HG03025 (cell line): ENCODE data around the gene VSTM1.
"Not testable (repeated sequence)": the region's sequence is repeated elsewhere in the genome, so short reads cannot be mapped to it uniquely, and the experiment has no call there.

Experiments used
- ATAC-seq: cut with Tn5 transposase; IDR thresholded peaks from one replicate; pipeline ENCODE4 v1.9.1; 2021; ENCODE audit warnings: mild to moderate bottlenecking, moderate library complexity; ENCODE audit not compliant: unreplicated experiment, low FRiP score

VSTM1 gene, protein sequence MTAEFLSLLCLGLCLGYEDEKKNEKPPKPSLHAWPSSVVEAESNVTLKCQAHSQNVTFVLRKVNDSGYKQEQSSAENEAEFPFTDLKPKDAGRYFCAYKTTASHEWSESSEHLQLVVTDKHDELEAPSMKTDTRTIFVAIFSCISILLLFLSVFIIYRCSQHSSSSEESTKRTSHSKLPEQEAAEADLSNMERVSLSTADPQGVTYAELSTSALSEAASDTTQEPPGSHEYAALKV

DNA sequence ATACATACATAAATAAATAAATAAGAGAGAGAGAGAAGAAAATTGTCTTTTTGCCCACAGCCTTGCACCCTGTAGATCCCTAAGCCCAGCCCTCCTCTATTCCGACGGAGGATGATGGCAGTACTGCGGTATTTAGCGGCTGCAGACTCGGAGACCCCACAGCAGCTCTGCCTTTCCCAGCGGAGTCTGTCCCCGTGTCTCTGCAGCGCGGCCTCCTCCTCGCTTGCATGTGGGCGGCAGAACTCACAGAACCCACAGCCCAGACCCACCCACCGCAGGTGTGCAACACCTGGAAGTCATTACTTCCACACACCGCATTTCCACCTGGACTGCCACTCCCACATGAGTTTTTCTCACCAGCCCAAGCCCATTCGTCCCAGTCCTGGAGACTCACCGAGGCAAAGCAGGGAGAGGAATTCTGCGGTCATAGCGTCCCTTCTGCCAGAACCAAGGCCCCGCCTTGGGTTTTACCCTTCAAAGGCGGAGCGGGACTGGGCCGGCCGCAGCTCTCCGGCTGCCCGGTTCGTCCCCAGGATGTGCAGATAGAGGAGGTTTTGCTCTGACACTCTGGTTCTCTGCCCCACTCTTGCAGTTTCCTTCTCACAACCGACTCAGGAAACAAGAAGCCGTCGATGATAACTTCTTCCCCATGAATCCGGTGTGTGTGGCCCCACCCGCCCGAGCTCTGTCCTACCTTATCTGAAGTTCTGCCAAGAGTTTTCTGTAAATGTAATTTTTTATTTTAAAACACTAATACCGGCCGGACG, at the start of gene VSTM1:
TSS of gene VSTM1 (minus strand) at position 548 of the 767 bp plus-strand sequence. CDS start at position 428, 120 bp downstream.
- no peak for ATAC-seq

DNA sequence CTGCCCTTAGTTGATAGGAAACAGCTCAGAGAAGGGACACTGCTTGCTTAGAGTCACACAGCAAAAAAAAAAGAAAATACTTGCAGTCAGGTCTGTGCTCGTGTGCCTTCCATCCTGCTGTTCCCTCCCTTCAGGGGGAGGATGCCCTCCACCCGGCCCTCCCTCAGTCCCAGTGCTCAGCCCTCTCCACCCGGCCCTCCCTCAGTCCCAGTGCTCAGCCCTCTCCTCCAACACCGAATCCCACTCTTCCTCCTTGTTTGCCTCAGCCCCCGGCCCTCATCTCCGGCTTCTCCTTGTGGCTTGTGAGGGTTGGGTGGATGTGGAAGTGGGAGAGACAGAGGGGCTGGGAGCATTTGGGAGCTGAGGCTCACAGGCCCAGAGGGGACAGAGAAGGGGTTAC, 46.0 kb upstream of the VSTM1 start:
- ATAC-seq, result no peak

- ATAC-seq, result no peak
Measured at GRCh38 chr19:54108496-54108895, 44.8 kb upstream of the VSTM1 start.

GRCh38 chr19:54107876-54108490, 44.3 kb upstream of the VSTM1 start:
- no peak for ATAC-seq

- no peak for ATAC-seq
Measured at GRCh38 chr19:54106716-54107115, 43.0 kb upstream of the VSTM1 start.

DNA sequence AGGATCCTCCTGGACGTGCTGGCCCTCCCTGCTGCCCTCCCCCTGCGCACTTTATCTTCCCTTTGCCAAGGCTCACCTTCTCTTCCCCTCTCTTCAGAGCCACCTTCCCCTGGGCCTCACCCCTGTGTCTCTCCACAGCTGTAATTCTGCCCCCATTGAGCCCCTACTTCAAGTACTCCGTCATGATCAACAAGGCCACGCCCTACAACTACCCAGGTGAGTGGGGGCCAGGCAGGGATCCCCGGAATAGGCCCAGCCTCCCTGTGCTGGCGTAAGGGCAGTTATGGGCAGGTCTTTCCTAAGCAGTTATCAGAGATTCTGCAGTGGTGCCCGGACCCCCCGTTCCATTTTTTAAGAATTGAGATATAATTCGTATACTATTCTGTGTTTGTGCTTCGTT, 42.1 kb upstream of the VSTM1 start:
- ATAC-seq, result no peak

GRCh38 chr19:54104998-54105715, 41.5 kb upstream of the VSTM1 start:
- no peak for ATAC-seq

DNA sequence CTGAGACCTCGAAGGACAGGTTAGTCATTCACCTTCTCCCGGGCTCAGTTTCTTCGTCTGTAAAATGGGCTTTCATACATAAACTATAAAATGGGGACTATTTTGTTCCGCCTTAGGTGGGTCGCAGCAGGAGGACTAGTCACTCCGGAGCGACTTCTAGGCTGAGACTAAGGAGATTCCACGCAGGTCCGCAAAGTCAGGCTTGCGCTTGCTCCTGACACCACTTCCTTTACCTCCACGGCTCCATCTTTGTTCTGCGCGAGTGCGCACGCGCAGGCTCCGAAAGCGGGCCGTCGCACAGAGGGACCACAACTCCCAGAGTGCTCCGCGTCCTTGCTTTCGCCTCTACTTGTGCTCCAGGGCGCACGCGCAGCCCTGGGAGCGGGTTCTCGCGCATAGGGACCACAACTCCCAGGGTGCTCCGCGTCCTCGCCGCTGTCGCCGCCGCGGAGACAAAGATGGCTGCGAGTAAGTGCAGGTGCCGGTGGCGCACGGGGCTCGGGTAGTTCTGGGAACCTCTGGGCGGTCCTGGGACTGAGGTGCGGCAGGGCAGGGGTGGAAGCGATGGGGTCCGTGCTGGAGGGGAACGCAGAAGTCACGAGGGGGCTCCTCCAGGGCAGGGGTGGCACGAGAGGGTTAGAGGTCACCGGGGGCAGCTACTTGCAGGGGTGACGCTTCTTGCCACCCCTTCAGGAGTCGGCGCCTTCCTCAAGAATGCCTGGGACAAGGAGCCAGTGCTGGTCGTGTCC, 38.9 kb upstream of the VSTM1 start, which contains the start of gene NDUFA3:
TSS of gene NDUFA3 (plus strand) at position 435 of the 749 bp plus-strand sequence. CDS start at position 459, 24 bp downstream.
- ATAC-seq, result peak; percentile 92

- ATAC-seq, result no peak
Measured at GRCh38 chr19:54100561-54100960, 36.9 kb upstream of the VSTM1 start, which contains the start of gene OSCAR. Gene OSCAR, minus strand, starts transcription at chr19:54100803. Its CDS starts 11 bp downstream, at chr19:54100792.

DNA sequence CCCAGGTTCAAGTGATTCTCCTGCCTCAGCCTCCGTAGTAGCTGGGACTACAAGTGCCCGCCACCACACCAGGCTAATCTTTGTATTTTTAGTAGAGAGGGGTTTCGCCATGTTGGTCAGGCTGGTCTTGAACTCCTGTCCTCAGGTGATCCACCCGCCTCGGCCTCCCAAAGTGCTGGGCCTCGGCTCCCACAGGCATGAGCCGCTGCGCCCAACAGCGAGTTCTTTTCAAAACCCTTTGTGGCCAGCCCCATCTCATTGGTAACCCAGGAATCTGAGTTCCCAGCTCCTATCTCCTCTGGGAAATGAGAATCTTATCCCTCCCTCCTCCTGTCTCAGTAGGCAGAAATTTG, 36.2 kb upstream of the VSTM1 start:
- not testable (repeated sequence) for ATAC-seq

DNA sequence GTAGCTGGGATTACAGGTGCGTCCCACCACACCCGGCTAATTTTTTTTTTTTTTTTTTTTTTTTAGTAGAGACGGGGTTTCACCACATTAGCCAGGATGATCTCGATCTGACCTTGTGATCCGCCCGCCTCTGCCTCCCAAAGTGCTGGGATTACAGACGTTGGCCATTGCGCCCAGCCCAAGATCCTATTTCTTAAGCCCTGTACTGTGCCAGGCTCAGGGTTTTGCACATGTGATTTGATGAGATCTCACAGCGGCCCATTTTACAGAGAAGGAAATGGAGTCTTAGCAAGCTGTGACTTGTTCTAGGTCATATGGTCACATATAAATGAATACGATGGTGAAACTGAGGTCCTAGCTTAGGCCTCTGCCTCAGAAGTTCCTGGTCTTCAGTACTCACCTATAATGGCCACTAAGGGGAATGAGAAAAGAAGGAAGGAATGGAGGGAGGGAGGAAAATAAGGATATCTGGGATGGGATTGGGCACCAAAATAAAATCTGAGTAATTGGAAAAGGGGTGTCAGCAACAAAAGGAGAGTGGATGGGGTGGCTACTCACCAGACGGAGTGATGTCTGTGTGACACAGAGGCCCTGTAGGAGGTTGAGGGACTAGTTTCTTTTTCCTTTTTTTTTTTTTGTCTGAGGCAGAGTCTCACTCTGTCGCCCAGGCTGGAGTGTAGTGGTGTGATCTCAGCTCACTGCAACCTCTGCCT, 35.6 kb upstream of the VSTM1 start:
- no peak for ATAC-seq

- no peak for ATAC-seq
Measured at GRCh38 chr19:54096617-54097106, 33.0 kb upstream of the VSTM1 start.

- ATAC-seq, result not testable (repeated sequence)
Measured at GRCh38 chr19:54095859-54096616, 32.3 kb upstream of the VSTM1 start.

DNA sequence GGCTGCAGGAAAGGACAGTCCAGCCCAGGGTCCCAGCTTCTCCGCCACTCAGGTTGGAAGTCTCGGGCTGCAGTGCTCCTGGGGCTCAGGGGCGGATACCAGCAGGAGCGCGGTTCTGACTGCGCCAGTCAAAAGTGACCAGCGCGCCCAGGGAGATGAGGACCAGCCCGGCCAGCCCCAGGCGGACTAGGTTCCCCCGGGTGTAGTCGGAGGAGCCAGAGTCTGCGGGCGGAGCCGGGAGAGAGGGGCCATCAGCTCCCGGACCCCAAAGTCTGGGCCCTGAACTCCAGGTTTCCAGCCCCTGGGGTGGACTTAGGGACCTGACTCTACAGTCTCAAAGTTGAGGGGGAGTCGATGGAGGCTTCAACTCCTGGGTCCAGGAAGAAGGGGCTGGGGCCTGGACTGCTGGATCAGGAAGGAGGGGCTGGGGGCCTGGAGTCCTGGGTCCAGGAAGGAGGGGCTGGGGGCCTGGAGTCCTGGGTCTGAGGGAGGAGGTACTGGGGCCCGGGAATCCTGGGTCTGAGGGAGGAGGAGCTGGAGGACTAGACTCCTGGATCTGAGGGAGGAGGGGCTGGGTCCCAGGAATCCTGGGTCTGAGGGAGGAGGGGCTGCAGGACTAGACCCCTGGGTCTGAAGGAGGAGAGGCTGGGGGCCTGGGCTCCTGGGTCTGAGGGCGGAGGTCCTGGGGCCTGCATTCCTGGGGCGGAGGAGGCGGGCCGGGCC, 31.6 kb upstream of the VSTM1 start:
- ATAC-seq, result no peak

DNA sequence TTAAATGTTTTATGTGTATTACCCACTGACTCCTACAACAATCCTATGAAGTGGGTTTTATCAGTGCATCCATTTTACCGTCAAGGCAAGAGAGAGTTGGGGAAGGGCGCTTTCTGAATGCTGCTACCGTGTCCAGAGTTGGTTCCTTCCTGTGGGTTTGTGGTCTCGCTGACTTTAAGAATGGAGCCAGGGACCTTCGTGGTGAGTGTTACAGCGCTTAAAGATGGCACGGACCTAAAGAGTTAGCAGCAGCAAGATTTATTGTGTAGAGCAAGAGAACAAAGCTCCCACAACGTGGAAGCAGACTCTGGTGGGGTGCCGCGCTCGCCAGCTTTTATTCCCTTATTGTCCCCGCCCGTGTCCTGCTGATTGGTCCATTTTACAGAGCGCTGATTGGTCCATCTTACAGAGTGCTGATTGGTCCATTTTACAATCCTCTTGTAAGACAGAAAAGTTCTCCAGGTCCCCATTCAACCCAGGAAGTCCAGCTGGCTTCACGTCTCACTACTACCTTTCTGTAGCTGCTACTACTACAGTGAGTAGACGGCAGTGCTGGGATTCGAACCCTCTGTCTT, 30.8 kb upstream of the VSTM1 start:
- ATAC-seq, result no peak

GRCh38 chr19:54084410-54084809, 20.7 kb upstream of the VSTM1 start:
- no peak for ATAC-seq

DNA sequence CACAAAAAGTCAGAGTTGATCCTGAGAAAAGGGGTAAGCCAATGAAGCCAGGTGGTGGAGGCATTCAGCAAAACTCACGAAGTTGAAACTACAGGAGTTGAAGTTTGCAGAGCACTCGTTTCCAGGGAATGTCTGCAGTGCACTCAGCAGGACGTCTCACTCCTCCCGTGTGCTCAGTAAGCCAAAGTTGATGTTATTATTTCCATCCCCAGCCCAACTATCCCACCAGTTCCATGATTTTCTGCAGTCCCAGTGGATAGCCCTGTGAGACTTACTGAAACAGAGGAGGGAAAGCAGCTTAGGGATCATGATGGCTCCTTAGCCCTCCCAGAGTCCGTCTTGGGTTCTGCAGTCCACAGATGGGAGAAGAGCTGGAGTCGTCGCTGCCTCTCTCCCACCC, 17.3 kb upstream of the VSTM1 start, which contains the start of gene TARM1:
TSS of gene TARM1 (minus strand) at position 334 of the 400 bp plus-strand sequence. CDS start at position 309, 25 bp downstream.
- no peak for ATAC-seq
